Neural crest cell (in vitro differentiated cells): ENCODE results near the gene SLC22A5. TPM values are rescaled to one million over a fixed set of nuclear protein-coding genes. Genes with fewer than 3 reads are reported as not detected.

ENCODE experiments used
- microRNA-seq: library from miRNA; unstranded; fragments of <30 nt; microRNA quantifications from one replicate; pipeline ENCODE4, GENCODE V29; 2020
- total RNA-seq: library from RNA; stranded (reverse); gene quantifications from 2 replicates; pipeline ENCODE4 v1.2.1, GENCODE V29; 2021

SLC22A5 gene
- total RNA-seq, 1 donor from 2014 or later: 5.6 TPM

Small RNAs within 50 kb of the gene (microRNA-seq; reads per million reads assigned to microRNA genes)
- gene MIR3936: not detected

Other genes starting within 250 kb of the SLC22A5 start
- 10.8 and 11.3 TPM in 2 replicates for gene P4HA2, start 141.9 kb upstream of the SLC22A5 start, total RNA-seq
- 37.4 and 38.0 TPM in 2 replicates for gene PDLIM4, start 112.0 kb upstream of the SLC22A5 start, total RNA-seq
- gene SLC22A4, start 75.3 kb upstream of the SLC22A5 start, total RNA-seq: 0.47 and 0.68 TPM in 2 replicates
- gene IRF1, start 121.1 kb downstream of the SLC22A5 start, total RNA-seq: 4.5 and 4.7 TPM in 2 replicates
- not detected in 2 replicates for gene IL5, start 173.8 kb downstream of the SLC22A5 start, total RNA-seq
- gene RAD50, start 187.3 kb downstream of the SLC22A5 start, total RNA-seq: 35.2 and 37.1 TPM in 2 replicates